ENCODE data around the gene SGCA. TPM values are rescaled to one million over a fixed set of nuclear protein-coding genes. Genes with fewer than 3 reads are reported as not detected.

SGCA gene
- total RNA-seq, 1 donor: not detected

DNA sequence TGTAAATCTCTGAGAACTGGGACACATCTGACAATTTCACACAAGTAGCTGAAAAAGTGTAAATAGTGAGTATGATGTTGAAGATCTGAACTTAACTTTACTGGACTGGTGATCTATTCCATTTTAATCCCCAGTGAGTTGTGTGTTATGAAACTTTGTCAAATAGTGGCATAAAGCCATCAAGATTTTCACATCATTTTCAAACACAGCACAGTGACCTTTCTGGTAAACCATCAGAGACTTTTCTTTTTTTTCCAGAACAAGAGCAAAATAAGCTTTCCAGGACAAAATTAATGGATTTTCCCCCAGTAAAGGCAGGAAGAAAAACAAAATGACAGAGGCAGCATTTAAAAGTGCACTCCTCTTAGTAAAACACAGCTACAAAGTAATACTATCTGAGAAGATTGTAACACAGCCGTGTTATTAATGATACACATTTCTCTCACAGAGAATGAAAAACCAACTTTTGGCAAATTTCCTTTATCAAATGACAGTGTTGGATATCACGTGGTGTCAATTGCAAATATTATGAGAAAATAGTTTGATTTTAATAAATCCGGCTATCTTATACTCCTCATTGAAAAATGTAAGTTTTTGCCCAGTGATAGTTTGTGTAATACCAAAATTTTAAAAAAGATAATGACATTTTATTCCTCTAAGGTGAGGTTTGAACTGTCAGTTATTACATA lies 52.4 kb downstream of the SGCA start:
- TF ChIP-seq, protein P1, sequence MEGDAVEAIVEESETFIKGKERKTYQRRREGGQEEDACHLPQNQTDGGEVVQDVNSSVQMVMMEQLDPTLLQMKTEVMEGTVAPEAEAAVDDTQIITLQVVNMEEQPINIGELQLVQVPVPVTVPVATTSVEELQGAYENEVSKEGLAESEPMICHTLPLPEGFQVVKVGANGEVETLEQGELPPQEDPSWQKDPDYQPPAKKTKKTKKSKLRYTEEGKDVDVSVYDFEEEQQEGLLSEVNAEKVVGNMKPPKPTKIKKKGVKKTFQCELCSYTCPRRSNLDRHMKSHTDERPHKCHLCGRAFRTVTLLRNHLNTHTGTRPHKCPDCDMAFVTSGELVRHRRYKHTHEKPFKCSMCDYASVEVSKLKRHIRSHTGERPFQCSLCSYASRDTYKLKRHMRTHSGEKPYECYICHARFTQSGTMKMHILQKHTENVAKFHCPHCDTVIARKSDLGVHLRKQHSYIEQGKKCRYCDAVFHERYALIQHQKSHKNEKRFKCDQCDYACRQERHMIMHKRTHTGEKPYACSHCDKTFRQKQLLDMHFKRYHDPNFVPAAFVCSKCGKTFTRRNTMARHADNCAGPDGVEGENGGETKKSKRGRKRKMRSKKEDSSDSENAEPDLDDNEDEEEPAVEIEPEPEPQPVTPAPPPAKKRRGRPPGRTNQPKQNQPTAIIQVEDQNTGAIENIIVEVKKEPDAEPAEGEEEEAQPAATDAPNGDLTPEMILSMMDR (IDR thresholded peaks at IDR 0.05; ENCODE audit: extremely low read depth, low read depth, low read length): no peak
- Histone ChIP-seq H3K79me2 (ENCODE audit: insufficient read depth, low read length) (peaks cover 5% of the 10 kb centered on the region), H4K20me1 (ENCODE audit: insufficient read depth, low read length) (no peaks in the 10 kb centered on the region), H3K4me1 (ENCODE audit: insufficient read depth, low read length) (peaks cover 85% of the 10 kb centered on the region), H3K27me3 (ENCODE audit: insufficient read depth, low read length) (no peaks in the 10 kb centered on the region), H2AFZ (ENCODE audit: low read length) (no peak overlapping the region), H3K9me3 (ENCODE audit: low read depth, low read length) (no peaks in the 10 kb centered on the region), H3K27ac (ENCODE audit: low read depth, low read length) (peak overlapping the region; percentile 100), H3K36me3 (ENCODE audit: insufficient read depth, low read length) (no peaks in the 10 kb centered on the region), H3K4me2 (ENCODE audit: insufficient read depth, low read length) (peak overlapping the region; percentile 88), H3K4me3 (ENCODE audit: insufficient read depth, low read length) (peak overlapping the region; percentile 7)
- DNase-seq (ENCODE audit: insufficient read length, low spot score, missing footprints): peak; percentile 30

DNA sequence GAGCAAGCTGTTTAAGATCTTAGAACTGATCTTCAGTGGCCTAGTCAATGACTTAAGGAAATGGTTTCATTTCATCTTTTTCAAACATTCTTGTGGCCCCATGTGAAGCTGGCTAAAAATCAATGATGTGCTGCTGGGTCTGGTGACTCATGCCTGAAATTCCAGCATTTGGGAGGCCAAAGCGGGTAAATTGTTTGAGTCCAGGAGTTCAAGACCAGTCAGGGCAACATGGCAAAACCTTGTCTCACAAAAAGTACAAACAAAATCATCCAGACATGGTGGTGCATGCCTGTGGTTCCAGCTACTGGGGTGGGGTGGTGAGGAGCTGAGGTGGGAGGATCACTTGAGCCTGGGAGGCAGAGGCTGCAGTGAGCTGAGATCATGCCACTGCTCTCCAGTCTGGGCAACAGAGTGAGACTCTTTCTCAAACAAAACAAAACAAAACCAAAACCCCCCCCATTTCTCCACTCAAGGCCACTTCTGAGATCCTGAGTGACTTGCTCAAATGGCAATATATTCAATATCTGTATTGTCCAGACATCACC lies 53.0 kb downstream of the SGCA start:
- peaks cover 5% of the 10 kb centered on the region for H3K79me2 ChIP-seq (ENCODE audit: insufficient read depth, low read length)
- no peak overlapping the region for H2AFZ ChIP-seq (ENCODE audit: low read length)
- DNase-seq (ENCODE audit: insufficient read length, low spot score, missing footprints): peak; percentile 67
- no peaks in the 10 kb centered on the region for H3K36me3 ChIP-seq (ENCODE audit: insufficient read depth, low read length)
- H3K9me3 ChIP-seq (ENCODE audit: low read depth, low read length): no peaks in the 10 kb centered on the region
- peak overlapping the region; percentile 88 for H3K4me2 ChIP-seq (ENCODE audit: insufficient read depth, low read length)
- TF ChIP-seq, protein P1 (IDR thresholded peaks at IDR 0.05; ENCODE audit: extremely low read depth, low read depth, low read length): no peak
- no peaks in the 10 kb centered on the region for H4K20me1 ChIP-seq (ENCODE audit: insufficient read depth, low read length)
- H3K27ac ChIP-seq (ENCODE audit: low read depth, low read length): peak overlapping the region; percentile 100
- H3K4me1 ChIP-seq (ENCODE audit: insufficient read depth, low read length): peaks cover 85% of the 10 kb centered on the region
- H3K4me3 ChIP-seq (ENCODE audit: insufficient read depth, low read length): peak overlapping the region; percentile 10
- H3K27me3 ChIP-seq (ENCODE audit: insufficient read depth, low read length): no peaks in the 10 kb centered on the region

DNA sequence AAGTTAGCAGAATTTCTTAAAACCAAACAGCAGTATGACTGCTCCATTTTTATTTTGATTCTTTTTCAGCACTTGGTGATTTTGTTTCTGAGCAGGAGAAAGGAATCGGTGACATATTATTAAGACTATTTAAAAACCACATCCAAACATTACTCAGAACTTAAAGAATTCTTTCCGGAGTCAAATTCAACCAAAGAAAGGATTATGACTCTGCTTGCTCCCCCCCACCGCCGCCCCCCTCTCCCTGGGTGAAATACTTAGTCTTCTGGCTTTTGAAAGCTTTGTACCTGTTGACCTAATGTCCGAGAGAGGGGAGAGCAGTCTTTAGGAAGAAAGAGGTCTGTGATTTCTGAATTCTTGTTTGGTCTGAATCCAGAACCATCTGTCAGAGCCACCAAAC lies 53.5 kb downstream of the SGCA start:
- DNase-seq (ENCODE audit: insufficient read length, low spot score, missing footprints): peak; percentile 92

More for the DNA sequence above, 53.5 kb downstream of the SGCA start:
- no peaks in the 10 kb centered on the region for H4K20me1 ChIP-seq (ENCODE audit: insufficient read depth, low read length)
- peak overlapping the region; percentile 66 for H3K4me3 ChIP-seq (ENCODE audit: insufficient read depth, low read length)
- no peak overlapping the region for H2AFZ ChIP-seq (ENCODE audit: low read length)
- peaks cover 84% of the 10 kb centered on the region for H3K4me1 ChIP-seq (ENCODE audit: insufficient read depth, low read length)
- peaks cover 5% of the 10 kb centered on the region for H3K79me2 ChIP-seq (ENCODE audit: insufficient read depth, low read length)
- no peaks in the 10 kb centered on the region for H3K27me3 ChIP-seq (ENCODE audit: insufficient read depth, low read length)
- peak overlapping the region; percentile 100 for H3K27ac ChIP-seq (ENCODE audit: low read depth, low read length)
- H3K4me2 ChIP-seq (ENCODE audit: insufficient read depth, low read length): peak overlapping the region; percentile 88
- no peaks in the 10 kb centered on the region for H3K9me3 ChIP-seq (ENCODE audit: low read depth, low read length)
- H3K36me3 ChIP-seq (ENCODE audit: insufficient read depth, low read length): no peaks in the 10 kb centered on the region
- TF ChIP-seq, protein P1 (IDR thresholded peaks at IDR 0.05; ENCODE audit: extremely low read depth, low read depth, low read length): no peak

All from osteoblast (primary cell).